GOT3 (cell line): ENCODE results near the gene TWNK.
"Not testable (repeated sequence)": the region's sequence is repeated elsewhere in the genome, so short reads cannot be mapped to it uniquely, and the experiment has no call there.

Experiments used
- DNase-seq: peaks from one replicate; lab custom pipeline; 2025; ENCODE audit warnings: mixed read lengths; lab: John Stamatoyannopoulos, UW

The TWNK gene

DNA sequence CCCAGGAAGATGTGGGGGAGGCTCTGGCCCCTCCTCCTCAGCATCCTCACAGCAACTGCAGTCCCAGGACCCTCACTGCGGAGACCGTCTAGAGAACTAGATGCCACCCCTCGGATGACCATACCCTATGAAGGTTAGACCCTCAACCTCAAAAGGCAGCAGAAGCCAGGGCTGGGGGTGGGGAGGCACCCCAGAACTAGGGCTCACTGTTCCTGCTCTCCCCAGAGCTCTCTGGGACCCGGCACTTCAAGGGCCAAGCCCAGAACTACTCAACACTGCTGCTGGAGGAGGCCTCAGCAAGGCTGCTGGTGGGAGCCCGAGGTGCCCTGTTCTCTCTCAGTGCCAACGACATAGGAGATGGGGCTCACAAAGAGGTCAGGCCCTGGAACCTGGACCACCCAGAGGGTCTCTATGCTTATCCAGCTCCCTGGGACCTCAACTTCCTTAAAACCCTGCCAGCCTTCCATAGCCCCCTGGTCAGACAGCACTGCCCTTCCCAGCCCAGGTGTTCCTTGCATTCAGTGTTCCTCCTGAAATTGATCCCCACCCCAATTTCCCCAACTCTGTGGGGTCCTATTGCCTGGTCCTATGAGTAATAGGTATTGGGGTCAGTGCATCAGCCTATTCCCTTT, 14.3 kb upstream of the TWNK start:
- no peak for DNase-seq

DNA sequence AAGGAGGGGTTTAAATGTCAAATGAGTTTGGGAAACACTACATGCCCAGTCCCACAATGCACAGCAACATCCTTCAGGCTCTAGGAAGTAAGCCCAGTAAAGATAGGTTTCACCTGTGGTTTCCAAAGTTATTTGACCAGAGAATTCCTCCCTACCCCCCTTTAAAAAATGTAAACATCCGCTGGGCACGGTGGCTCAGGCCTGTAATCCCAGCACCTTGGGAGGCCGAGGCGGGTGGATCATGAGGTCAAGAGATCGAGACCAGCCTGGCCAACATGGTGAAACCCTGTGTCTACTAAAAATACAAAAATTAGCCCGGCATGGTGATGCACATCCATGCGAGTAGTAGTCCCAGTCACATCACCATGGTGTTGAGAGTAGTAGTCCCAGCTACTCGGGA, 11.9 kb upstream of the TWNK start:
- not testable (repeated sequence) for DNase-seq

DNA sequence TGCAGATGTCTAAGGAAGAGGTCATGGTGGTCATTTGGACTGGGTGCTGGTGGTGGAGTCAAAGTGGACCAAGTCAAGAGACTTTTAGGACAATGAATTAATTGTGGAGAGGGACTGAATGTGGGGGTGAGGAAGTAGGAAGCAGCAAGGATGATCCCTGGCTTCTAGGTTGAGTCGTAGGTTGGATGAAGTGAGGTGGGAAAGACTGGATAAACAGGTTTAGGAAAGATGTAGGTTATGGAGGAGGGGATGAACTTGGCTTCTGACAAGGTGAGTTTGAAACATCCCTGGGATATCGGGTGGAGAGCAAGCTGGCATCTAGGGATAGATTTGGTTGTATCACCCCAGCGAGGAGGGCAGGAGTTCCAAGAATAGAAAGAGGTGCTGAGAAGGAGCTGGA, 10.4 kb upstream of the TWNK start:
- DNase-seq = no peak

DNA sequence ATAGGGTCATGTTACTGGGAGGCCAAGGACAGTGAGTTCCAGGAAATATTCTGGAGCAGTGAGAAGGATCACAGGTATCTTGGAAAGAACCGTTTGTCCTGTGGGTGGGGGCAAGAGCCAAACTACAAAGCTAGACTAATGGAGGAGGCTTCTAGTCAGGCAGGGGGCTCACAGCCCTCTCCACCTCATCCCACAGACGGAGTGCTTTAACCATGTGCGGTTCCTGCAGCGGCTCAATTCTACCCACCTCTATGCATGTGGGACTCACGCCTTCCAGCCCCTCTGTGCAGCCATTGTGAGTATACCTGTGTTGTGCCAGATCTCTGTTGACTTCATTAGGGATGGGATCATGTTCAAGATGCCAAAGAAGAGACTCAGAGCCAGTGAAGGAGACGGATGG, 9.9 kb upstream of the TWNK start:
- DNase-seq = no peak

DNA sequence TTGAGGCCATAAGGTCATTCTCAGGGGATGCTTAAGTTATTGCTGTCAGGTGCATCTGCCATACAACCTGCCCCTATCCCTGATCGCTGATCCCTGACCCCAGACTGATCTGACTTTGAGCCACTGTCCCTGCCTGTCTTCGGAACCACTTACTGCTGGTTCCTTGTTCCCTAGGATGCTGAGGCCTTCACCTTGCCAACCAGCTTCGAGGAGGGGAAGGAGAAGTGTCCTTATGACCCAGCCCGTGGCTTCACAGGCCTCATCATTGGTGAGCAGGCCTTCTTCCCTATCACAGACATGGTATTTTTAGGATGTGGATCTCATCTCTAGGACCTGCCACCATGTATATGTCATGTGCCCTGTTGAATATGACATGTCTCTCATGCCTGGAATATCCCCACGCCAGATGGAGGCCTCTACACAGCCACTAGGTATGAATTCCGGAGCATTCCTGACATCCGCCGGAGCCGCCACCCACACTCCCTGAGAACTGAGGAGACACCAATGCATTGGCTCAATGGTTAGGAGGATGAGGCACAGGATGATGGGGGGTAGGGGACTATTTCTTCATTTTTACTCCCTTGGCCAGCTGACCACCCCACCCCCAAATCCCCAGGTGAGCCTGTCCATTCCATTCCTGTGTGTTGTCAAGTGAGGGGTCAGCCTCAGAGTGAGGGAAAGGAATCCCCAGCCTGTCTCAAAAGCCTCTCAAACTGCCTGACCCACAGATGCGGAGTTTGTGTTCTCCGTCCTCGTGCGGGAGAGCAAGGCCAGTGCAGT, 9.0 kb upstream of the TWNK start:
- no peak for DNase-seq

DNA sequence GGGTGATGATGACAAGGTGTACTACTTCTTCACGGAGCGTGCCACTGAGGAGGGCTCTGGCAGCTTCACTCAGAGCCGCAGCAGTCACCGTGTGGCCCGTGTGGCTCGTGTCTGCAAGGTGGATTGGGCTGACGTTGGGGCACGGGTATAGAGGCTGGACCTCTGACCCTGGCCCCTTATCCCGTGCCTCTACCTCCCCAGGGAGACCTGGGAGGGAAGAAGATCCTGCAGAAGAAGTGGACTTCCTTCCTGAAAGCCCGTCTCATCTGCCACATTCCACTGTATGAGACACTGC, 8.5 kb upstream of the TWNK start:
- no peak for DNase-seq

DNA sequence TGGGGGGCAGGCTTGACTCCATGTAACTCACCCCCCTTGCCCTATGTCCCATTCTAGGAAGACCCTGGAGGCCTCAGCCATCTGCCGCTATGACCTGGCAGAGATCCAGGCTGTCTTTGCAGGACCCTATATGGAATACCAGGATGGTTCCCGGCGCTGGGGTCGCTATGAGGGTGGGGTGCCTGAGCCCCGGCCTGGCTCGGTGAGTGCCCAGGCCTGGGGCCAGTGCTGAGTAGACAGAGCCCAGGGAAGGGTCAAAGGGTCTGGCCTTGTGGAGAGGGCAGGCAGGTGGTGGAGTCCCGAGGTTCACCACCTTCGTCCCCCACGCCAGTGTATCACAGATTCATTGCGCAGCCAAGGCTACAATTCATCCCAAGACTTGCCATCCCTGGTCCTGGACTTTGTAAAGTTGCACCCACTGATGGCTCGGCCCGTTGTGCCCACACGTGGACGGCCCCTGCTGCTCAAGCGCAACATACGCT, 7.5 kb upstream of the TWNK start:
- no peak for DNase-seq

DNA sequence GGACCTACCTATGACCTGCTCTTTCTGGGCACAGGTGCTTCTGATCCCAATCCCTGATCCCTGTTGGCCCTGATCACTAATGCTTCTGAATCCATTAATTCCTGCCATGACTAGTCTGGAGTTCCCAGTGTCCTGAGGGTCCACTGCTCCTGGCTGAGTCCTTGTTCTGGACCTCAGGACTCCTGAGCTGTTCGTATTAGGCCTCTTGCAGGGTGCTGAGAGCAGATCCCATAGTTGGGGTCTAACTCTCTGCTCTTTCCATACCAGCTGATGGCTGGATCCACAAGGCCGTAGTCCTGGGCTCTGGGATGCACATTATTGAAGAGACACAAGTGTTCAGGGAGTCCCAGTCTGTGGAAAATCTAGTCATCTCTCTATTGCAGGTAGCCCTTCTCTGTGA, 7.0 kb upstream of the TWNK start:
- no peak for DNase-seq

DNA sequence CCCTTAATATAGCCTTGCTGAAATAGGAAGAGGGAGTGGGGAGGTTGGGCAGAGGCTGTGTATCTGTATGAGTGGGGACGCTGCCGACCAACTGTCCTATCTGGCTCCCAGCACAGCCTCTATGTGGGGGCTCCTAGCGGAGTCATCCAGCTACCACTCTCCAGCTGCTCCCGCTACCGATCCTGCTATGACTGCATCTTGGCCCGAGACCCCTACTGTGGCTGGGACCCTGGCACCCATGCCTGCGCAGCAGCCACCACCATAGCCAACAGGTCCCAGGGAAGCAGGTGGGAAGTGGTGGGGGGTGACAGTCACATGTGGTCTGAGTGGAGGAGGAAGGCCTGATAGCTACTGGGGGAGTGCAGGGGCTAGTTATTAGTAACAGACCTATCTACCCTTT, 6.6 kb upstream of the TWNK start:
- no peak for DNase-seq

DNA sequence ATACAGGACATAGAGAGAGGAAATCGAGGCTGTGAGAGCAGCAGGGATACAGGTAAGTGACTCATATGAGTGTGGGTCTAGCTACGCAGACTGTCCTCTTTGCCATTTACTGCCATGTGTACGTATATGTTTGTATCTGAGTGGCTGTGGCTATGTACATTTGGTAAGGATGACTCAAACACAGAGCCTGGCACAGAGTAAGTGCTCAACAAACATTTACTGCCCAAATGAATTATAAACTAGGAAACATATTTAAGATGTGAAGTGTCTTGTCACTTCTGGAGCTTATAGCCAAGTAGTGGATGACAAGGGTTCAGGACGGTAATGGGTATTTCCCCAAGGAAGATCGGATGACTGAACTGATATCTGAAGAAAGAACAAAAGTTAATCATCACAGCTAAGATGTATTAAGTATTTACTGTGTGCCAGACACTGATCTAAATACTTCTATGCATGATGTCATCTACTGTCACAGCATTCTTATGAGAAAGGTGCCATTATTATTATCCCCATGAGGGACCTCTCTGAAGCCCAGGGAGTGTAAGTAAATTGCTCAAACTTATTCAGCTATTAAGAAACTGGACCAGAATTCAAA, 6.1 kb upstream of the TWNK start:
- no peak for DNase-seq

DNA sequence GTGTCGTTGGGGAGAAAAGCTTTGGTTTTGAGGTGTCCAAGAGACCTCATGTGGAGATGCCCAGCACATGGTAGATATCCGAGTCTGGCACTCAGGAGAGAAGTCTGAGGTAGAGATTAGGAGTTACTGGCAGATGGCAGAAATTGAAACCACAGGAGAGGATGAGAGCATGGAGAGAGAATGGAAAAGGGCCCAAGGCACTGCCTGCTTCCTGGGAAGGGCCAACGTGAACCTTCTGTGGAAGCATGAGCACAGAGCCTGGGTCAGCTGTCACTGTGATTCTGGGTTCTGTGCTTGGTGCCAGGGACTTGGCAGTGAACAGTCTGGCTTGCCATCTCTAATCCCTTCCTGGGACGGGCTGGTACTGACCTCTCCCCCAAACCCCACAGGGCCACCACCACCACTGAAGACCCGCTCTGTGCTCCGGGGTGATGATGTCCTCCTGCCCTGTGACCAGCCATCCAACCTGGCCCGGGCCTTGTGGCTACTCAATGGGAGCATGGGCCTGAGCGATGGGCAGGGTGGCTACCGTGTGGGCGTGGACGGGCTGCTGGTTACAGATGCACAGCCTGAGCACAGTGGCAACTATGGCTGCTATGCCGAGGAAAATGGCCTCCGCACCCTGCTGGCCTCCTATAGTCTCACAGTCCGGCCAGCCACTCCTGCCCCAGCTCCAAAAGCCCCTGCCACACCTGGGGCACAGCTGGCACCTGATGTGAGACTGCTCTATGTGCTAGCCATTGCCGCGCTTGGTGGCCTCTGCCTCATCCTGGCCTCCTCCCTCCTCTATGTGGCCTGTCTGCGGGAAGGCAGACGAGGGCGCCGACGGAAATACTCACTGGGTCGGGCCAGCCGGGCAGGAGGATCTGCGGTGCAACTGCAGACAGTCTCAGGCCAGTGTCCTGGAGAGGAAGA, 4.2 kb upstream of the TWNK start:
- DNase-seq = no peak

DNA sequence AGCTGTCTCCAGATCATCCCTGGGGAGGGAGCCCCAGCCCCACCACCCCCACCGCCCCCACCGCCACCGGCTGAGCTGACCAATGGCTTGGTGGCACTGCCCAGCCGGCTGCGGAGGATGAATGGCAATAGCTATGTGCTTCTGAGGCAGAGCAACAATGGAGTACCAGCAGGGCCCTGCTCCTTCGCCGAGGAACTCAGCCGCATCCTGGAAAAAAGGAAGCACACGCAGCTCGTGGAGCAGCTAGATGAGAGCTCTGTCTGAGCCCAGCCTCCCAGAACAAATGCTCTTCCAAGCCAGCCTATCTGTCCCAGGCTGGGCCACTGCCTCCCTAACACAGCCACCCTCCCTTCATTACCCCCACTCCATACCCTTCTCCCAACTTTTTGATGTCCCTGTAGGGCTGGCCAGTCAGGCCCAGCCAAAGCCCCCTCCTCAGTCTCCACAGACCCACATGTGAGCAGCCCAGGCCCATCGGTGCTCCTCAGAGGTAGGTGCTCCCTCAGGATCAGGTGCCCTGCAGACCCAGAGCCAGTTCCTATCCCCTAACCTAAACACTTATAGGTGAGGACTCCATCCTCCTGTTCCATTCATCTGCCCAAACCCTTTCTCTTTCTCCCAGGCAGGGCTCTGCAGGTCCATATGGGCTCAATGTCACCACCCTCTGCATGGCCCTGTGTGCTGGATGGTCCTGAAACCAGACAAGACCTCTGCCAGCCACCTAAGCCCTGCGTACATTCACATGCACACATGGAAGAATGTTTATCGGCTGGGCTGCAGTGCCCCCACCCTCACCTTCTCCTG, 3.3 kb upstream of the TWNK start:
- DNase-seq = no peak

DNA sequence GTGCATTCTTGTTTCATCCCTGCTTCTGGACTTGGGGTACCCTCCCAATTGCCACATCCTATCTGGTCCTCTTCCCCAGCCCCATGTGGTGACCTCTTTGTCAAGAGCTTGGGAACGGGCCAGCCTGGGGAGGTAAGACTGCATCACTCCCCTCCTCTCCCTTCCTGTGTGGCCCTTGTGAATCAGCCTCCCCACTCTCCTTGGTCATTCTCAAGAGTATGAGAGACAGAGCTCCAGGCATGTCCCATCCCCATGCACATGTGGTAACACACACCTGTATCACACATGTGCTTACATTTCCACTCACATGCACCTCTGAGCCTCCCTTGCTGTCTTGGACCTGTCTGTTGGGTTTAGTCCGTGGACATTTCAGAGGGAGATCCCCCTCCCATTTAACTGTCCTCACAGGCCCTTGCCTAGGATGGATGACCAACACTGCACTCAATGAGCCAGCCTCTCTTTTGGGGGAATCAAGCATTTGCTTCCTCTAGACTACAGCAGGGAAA, 2.6 kb upstream of the TWNK start:
- DNase-seq = no peak

DNA sequence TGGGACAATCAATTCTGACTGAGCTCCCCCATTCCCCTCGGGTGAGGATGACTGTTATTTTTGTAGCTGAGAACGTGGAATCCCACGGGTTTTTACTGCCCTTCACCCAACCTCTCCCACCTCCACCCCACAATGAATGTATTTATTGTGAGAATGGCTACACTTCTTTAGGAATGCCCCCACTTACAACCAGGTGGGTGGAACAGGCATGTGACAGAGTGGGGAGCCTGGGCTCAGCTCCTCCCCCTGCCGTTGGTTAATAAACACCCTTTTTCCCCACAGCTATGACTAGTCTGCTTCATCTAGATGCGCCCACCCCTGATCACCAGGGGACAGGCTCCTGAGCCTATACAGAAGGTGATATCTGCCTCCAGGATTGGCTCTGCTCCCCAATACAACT, 2.0 kb upstream of the TWNK start:
- no peak for DNase-seq

DNA sequence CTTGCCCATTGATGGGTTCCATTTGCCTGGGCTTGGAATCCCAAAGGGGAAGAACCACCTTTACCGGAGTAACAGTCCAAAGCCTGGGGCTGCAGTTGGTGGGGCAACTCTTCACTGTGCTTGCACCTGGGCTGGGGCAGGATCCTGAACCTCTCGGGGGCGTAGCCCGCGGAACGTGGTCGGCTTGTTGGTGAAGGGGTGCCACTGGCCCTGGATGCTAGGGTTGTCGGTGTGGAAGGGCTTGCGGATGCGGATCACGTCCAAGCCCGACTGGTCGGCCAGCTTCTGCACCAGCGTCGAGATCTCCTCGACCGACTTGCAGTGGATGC, 756 bp upstream of the TWNK start:
- no peak for DNase-seq

DNA sequence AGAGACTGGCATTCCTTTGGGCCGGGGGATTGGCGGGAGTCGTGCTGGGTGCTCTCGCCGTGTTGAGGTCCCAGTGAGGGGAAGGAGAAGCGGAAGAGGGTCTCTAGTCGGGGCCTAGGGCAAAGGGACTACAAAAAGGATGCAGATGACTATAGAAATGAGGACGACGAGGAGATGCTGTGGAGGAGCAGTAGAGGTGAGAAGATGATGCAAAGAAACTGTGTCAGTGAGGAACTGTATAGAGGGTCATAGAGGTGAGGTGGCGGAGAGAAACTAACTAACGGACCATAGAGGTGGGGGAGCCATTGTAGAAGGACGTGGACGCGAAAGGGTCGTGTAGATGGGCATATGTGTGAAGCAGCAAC, 324 bp downstream of the TWNK start:
- no peak for DNase-seq

DNA sequence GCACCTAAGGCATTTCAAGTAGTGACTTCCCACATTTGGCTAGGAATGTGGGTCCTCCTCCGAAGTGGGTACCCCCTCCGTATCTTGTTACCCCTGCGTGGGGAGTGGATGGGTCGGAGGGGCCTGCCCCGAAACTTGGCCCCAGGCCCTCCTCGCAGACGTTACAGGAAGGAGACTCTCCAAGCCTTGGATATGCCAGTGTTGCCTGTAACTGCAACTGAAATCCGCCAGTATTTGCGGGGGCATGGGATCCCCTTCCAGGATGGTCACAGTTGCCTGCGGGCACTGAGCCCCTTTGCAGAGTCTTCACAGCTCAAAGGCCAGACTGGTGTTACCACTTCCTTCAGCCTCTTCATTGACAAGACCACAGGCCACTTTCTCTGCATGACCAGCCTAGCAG, 823 bp downstream of the TWNK start:
- DNase-seq = no peak

DNA sequence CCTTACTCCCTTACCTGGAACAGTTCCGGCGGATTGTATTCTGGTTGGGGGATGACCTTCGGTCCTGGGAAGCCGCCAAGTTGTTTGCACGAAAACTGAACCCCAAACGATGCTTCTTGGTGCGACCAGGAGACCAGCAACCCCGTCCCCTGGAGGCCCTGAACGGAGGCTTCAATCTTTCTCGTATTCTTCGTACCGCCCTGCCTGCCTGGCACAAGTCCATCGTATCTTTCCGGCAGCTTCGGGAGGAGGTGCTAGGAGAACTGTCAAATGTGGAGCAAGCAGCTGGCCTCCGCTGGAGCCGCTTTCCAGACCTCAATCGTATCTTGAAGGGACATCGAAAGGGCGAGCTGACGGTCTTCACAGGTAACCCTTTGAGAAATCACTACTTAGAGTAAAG, 1.7 kb downstream of the TWNK start:
- no peak for DNase-seq

DNA sequence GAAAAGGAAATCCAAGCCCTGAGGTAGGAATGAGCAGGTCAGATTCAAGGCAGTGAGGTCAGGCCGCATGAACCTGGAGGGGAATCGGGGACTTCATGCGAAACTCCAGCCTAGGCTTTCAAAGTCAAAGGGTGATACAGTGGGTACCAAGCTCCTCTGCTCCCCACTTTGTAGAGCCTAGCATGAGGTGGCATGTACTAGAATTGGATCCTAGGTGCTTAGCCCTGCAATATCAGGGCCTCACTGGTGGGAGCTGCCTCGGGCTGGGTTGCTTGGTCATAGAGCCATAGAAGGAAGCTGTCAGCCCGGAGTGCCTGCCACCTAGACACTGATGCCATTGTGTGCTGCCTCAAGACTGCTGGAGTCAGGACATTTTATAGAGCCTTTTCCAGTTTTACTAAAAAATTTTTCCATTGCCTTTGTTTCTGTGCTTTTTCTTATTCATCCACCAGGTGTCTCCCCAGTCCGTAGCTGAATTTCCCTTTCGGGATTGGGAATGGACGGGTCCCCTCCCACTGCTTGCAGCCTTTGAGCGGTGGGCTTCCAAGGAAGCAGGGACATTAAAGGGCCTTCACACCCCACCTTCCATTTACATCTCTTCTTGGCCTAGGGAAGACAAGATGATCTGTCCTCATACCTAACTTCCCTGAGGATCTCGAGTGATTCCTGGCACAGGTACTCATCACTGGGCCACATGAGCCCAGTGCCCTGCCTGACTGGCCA, 6.8 kb downstream of the TWNK start:
- DNase-seq = no peak

DNA sequence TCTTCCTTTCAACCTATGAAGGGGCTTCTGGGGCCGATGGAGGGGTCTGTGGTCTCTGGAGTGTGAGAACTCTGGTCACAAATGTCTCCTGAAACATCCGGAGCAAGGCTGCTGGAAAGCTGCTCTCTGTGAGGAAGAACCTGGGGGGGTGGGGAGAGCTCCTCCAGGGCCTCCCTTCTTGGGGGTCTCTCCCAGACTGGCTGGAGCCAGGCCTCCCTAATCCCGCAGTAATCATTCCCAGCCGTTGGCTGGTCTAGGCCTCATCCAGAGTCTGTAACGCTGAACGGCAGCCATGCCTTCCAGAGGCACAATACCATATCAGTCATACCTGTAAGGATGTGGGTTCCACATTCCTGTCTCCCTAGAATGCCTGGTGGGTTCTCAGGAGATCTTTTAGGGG, 7.8 kb downstream of the TWNK start:
- no peak for DNase-seq
